Suprapubic skin (tissue), 4 donors: Measurements from ENCODE around the gene EMILIN3. TPM values are rescaled to one million over a fixed set of nuclear protein-coding genes. Genes with fewer than 3 reads are reported as not detected.

Experiments used
- DNase-seq, 2 donors: peaks; one replicate each; pipeline ENCODE4 v3.0.0-alpha.2; 2019; ENCODE audit warnings: low spot score in 2 of 2
- H3K27ac ChIP-seq: fragments of 200-600 bp; sonication (generic); one replicate; pipeline ENCODE4 v1.5.1; 2019
- H3K27me3 ChIP-seq: fragments of 200-600 bp; sonication (generic); one replicate; pipeline ENCODE4 v1.5.1; 2019
- H3K36me3 ChIP-seq: fragments of 200-600 bp; sonication (generic); one replicate; pipeline ENCODE4 v1.5.1; 2019
- H3K4me1 ChIP-seq: fragments of 200-600 bp; sonication (generic); one replicate; pipeline ENCODE4 v1.5.1; 2019
- H3K4me3 ChIP-seq: fragments of 200-600 bp; sonication (generic); one replicate; pipeline ENCODE4 v1.5.1; 2019; ENCODE audit warnings: mild to moderate bottlenecking
- H3K9me3 ChIP-seq: fragments of 200-600 bp; sonication (generic); one replicate; pipeline ENCODE4 v1.5.1; 2019
- EP300 ChIP-seq: sonication (generic); formaldehyde crosslinking; IDR thresholded peaks from one replicate; pipeline ENCODE4 v1.6.1; 2017; ENCODE audit warnings: antibody characterized with exemption
- POLR2A ChIP-seq, 2 donors: fragments of 450-650 bp; IDR thresholded peaks; one replicate each; pipeline ENCODE4 v1.6.1; 2017; ENCODE audit warnings: antibody characterized with exemption in 2 of 2, mild to moderate bottlenecking in 2 of 2, moderate library complexity in 2 of 2
- POLR2AphosphoS5 ChIP-seq, 3 donors: sonication (generic); formaldehyde crosslinking; IDR thresholded peaks; one replicate each; pipeline ENCODE4 v1.6.1; 2017; ENCODE audit warnings: antibody characterized with exemption in 3 of 3
- WGBS: methylation state at CpG from one replicate; pipeline ENCODE4 v1.1.5; 2018; 5-methylcytosine and 5-hydroxymethylcytosine counted together
- total RNA-seq, 4 donors: library from RNA; depleted of rRNA; stranded (reverse); fragments of >200 nt; gene quantifications; one replicate each; pipeline ENCODE4 v1.1.0, GENCODE V29; 2016
- TF ChIP-seq, protein P1 (sequence below), 2 donors: fragments of 200-600 bp in 1 of 2; fragments of 450-650 bp in 1 of 2; sonication (generic) in 1 of 2; IDR thresholded peaks; one replicate each; pipeline ENCODE4 v1.5.1; 2016 to 2019; ENCODE audit warnings: antibody characterized with exemption in 2 of 2, mild to moderate bottlenecking in 1 of 2, moderate library complexity in 1 of 2

The EMILIN3 gene
- total RNA-seq, 4 donors from 2014 or later, result 4.4 to 7.5 (median 5.7) TPM

DNA sequence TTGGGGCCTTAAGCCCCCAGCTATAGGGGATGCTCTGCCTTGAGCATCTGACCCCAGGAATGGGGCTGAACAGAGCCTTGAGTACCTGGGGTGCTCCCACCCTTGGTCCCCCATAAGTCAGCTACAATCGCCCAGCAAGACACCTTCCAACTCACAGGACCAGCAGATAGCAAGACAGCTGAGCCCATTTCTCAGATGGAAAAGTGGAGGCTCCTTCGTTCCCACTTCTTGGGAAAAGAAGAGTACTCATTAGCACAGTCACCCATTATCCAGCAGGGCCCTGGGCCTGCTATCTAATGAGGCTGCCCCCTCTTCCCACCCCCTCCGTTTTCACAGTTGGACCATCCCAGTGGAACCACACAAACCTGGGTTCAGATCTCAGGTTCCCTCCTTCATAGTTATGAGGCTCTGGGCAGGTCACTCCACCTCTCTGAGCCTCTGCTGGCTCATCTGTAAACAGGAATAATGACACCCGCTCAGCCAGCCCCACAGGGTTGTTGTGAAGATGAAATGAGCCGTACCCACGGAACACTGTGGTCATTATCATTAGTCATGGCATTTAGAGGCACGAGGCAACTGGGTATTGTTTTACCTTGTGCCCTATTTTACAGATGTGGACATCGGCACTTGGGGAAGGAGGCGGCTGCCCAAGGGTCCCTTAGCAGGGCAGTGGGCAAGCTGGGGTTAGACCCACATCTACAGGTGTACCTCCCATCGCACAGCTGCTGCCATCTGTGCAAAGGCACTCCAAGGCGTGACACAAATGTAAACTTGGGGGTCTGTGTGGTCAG is 21.5 kb downstream of the EMILIN3 start:
- Histone ChIP-seq H3K36me3 (peaks cover 40% of the 10 kb centered on the region), H3K27me3 (no peaks in the 10 kb centered on the region), H3K9me3 (no peaks in the 10 kb centered on the region), H3K4me3 (no peak overlapping the region), H3K4me1 (peaks cover 39% of the 10 kb centered on the region), H3K27ac (peak overlapping the region; percentile 65)
- no peak for DNase-seq
- TF ChIP-seq POLR2AphosphoS5 (IDR thresholded peaks at IDR 0.05) (no peak), POLR2A (IDR thresholded peaks at IDR 0.05) (no peak), EP300 (no peak)
- TF ChIP-seq, protein P1, sequence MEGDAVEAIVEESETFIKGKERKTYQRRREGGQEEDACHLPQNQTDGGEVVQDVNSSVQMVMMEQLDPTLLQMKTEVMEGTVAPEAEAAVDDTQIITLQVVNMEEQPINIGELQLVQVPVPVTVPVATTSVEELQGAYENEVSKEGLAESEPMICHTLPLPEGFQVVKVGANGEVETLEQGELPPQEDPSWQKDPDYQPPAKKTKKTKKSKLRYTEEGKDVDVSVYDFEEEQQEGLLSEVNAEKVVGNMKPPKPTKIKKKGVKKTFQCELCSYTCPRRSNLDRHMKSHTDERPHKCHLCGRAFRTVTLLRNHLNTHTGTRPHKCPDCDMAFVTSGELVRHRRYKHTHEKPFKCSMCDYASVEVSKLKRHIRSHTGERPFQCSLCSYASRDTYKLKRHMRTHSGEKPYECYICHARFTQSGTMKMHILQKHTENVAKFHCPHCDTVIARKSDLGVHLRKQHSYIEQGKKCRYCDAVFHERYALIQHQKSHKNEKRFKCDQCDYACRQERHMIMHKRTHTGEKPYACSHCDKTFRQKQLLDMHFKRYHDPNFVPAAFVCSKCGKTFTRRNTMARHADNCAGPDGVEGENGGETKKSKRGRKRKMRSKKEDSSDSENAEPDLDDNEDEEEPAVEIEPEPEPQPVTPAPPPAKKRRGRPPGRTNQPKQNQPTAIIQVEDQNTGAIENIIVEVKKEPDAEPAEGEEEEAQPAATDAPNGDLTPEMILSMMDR (IDR thresholded peaks at IDR 0.05), result no peak
- WGBS, result 78% methylated on average over 11 of the region's 11 CpGs

DNA sequence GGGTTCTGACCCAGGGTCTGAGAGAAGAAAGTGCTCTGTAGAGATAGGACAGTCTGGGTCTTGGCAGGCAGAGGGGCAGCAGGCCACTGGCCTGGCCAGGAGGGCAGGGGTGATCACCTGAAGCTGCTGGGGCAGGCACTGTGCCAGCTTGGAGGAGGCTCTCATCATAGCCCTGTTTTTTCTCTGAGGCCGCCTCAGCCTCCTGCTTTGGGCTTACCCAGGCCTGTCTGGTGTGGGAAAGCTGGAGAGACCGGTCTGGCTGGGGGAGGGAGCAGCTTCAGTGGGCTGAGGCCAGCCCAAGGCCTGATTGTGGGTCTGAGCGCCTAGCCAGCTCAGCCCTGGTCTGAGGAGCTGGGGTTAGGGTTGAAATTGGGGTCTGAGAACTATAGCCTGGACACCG is 22.1 kb downstream of the EMILIN3 start:
- H3K36me3 ChIP-seq, result peaks cover 33% of the 10 kb centered on the region
- TF ChIP-seq POLR2A (IDR thresholded peaks at IDR 0.05) (no peak), POLR2AphosphoS5 (IDR thresholded peaks at IDR 0.05) (no peak)
- WGBS, result 57% methylated on average over 1 of the region's 4 CpGs
- no peaks in the 10 kb centered on the region for H3K27me3 ChIP-seq
- no peak overlapping the region for H3K4me3 ChIP-seq
- peaks cover 46% of the 10 kb centered on the region for H3K4me1 ChIP-seq
- H3K9me3 ChIP-seq, result no peaks in the 10 kb centered on the region
- DNase-seq, result no peak
- H3K27ac ChIP-seq, result peak overlapping the region; percentile 65

DNA sequence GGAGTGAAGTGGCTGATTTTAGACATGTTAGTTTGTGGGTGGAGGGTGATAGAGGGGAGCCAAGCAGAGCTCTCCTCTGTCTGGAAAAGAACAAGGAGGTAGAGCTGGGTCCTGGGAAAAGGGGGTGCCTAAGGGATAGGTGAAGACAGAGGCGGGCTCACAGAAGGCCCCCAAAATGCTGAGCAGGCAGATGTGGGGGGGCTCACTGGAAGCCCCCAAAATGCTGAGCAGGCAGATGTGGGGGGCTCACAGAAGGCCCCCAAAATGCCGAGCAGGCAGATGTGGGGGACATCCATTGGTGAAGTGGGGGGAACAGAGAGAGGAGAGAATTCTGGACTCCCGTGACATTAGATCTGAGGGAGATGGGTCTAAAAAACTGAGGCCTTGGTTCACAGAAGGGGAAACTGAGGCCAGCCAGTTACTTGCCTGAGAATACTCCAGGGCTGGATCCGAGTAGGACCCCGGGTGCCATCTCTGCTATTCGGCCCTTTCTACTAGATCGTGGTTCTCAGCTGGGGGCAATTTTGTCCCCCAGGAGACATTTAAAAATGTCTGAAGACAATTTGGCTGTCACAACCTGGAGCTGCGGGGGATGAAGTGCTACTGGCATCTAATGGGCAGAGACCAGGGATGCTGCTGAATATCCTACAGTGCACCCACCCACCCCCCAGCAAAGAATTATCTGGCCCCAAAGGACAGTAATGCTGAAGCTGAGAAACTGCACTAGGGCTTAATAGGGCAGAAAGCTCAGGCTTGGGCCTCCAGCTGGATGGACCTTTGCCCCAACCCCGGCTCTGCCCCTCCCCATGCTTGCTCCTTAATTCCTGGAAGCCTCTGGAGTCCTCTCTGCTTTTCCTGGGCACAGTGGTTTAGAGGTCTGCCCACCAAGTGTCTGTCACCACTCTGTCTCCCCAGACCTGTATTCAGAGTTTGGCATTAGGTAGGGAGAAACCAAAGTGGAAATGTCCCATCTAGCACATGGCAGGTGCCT is 23.8 kb downstream of the EMILIN3 start:
- no peak for DNase-seq
- WGBS, result 89% methylated on average over 9 of the region's 9 CpGs
- Histone ChIP-seq H3K4me1 (peaks cover 48% of the 10 kb centered on the region), H3K36me3 (peaks cover 18% of the 10 kb centered on the region), H3K27me3 (no peaks in the 10 kb centered on the region), H3K9me3 (no peaks in the 10 kb centered on the region), H3K4me3 (no peak overlapping the region), H3K27ac (no peak overlapping the region)
- TF ChIP-seq EP300 (no peak), POLR2AphosphoS5 (IDR thresholded peaks at IDR 0.05) (no peak), POLR2A (IDR thresholded peaks at IDR 0.05) (no peak)
- TF ChIP-seq, protein P1 (IDR thresholded peaks at IDR 0.05), result no peak

DNA sequence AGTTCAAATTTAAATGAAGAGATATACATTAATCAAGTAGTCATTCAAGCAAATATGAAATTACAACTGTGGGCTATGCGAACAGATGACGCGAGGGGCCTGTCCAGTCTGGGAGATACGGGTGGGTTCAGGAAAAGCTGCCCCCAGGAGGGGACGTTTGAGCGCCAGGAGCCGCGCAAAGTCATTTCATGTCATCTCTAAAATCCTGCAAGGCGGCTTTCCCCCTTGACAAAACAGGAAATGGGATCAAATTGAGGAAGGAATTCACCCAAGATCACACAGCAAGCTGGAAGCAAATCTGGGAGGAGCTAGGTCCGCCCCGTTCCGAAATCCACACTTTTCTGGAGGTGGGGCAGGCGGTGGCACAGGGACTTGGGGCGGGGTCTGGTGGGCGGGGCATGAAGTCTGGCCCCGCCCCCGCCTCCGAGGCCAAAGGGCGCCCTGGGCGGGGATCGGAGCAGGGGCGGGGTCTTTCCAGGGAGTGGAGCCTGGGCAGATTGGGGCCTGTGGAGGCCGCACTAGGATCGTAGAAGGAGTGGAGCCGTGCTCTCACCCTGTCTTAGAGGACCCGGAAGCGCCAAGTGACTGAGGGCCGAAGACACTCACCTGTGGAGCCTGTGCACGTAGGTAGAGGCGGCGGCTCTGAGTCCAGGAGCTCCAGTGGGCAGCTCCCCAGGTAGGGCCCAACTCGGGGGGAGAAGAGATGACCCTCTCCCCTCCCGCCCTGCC is 26.1 kb downstream of the EMILIN3 start, which contains the start of gene LPIN3:
LPIN3 (plus strand) TSS at position 495 of the 729 bp plus-strand sequence. CDS start 4,983 bp downstream, outside the sequence.
- Histone ChIP-seq H3K4me3 (peak within 1 kb of the TSS; percentile 56), H3K27me3 (no peaks in the 10 kb centered on the region), H3K36me3 (peaks cover under 1% of the 10 kb centered on the region), H3K27ac (peak within 1 kb of the TSS; percentile 90), H3K4me1 (peaks cover 48% of the 10 kb centered on the region), H3K9me3 (no peaks in the 10 kb centered on the region)
- WGBS, result 7% methylated on average over 32 of the region's 33 CpGs
- peak; percentile 94 for DNase-seq
- TF ChIP-seq POLR2AphosphoS5 (IDR thresholded peaks at IDR 0.05) (peak in 1 of 3 donors; percentile 31), EP300 (no peak), POLR2A (IDR thresholded peaks at IDR 0.05) (peak in 1 of 2 donors; percentile 31)
- TF ChIP-seq, protein P1 (IDR thresholded peaks at IDR 0.05), result peak in 1 of 2 donors; percentile 16

DNA sequence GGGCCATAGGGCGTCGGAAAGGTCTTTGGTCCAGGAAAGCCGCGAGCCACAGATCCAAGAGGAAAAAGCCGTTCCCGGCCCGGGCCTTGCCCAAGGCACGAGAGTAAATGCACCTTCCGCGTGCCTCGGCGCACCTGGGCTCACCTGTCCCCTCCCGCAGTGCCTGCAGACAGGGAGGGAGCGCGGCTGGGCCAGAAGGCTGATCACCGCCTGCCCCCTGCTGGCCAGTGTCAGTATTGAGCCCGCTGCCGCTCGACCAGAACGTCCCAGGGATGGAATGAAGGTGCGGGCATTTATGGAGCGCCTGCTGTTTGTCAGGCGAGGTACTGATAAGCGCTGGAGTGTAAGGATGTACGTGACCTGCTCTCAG is 26.7 kb downstream of the EMILIN3 start:
- 0% methylated on average over 9 of the region's 25 CpGs for WGBS
- H3K9me3 ChIP-seq, result no peaks in the 10 kb centered on the region
- DNase-seq, result peak; percentile 92 to 95
- H3K4me3 ChIP-seq, result peak overlapping the region; percentile 56
- no peaks in the 10 kb centered on the region for H3K27me3 ChIP-seq
- peaks cover 48% of the 10 kb centered on the region for H3K4me1 ChIP-seq
- no peaks in the 10 kb centered on the region for H3K36me3 ChIP-seq
- TF ChIP-seq POLR2AphosphoS5 (IDR thresholded peaks at IDR 0.05) (peak in 1 of 3 donors; percentile 64), EP300 (no peak)
- TF ChIP-seq, protein P1 (IDR thresholded peaks at IDR 0.05), result peak; percentile 96 to 99
- H3K27ac ChIP-seq, result peak overlapping the region; percentile 78
